Astrocyte of the cerebellum (primary cell): ENCODE measurements around the gene LETM1.

Experiments used
- DNase-seq: peaks from one replicate; pipeline ENCODE4 v3.0.0-alpha.2; 2011; ENCODE audit warnings: low read depth
- H3K4me3 ChIP-seq: 2 replicates; pipeline ENCODE4 v1.5.1; 2011; ENCODE audit warnings: mild to moderate bottlenecking, low read depth, low read length, moderate library complexity
- in situ Hi-C: cut with HindIII; loops from 2 replicates; pipeline ENCODE4 v1.10.0; 2017; ENCODE audit warnings: low sequenced_read_pairs
- TF ChIP-seq, protein P1 (sequence below): IDR thresholded peaks from 2 replicates; pipeline ENCODE4 v1.5.1; 2012; ENCODE audit warnings: low read length, low read depth, moderate library complexity, mild to moderate bottlenecking; ENCODE audit errors: missing control alignments

Gene LETM1

GRCh38 chr4:1802151-1802715 is 53.7 kb downstream of the LETM1 start:
- in situ Hi-C loops = no loop called here
- no peak for DNase-seq
- H3K4me3 ChIP-seq = no peak overlapping the region
- TF ChIP-seq, protein P1, sequence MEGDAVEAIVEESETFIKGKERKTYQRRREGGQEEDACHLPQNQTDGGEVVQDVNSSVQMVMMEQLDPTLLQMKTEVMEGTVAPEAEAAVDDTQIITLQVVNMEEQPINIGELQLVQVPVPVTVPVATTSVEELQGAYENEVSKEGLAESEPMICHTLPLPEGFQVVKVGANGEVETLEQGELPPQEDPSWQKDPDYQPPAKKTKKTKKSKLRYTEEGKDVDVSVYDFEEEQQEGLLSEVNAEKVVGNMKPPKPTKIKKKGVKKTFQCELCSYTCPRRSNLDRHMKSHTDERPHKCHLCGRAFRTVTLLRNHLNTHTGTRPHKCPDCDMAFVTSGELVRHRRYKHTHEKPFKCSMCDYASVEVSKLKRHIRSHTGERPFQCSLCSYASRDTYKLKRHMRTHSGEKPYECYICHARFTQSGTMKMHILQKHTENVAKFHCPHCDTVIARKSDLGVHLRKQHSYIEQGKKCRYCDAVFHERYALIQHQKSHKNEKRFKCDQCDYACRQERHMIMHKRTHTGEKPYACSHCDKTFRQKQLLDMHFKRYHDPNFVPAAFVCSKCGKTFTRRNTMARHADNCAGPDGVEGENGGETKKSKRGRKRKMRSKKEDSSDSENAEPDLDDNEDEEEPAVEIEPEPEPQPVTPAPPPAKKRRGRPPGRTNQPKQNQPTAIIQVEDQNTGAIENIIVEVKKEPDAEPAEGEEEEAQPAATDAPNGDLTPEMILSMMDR = no peak

DNA sequence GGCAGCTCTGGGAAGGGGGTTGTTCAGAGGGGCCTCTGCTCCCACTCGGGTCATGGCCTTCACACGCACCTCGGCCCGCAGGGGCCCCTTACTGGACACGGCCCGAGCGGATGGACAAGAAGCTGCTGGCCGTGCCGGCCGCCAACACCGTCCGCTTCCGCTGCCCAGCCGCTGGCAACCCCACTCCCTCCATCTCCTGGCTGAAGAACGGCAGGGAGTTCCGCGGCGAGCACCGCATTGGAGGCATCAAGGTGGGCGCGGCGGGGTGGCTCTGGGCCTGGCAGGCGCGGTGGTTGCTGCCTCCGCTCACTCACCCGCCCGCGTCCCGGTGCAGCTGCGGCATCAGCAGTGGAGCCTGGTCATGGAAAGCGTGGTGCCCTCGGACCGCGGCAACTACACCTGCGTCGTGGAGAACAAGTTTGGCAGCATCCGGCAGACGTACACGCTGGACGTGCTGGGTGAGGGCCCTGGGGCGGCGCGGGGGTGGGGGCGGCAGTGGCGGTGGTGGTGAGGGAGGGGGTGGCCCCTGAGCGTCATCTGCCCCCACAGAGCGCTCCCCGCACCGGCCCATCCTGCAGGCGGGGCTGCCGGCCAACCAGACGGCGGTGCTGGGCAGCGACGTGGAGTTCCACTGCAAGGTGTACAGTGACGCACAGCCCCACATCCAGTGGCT is 54.5 kb downstream of the LETM1 start:
- in situ Hi-C loops = no loop called here
- H3K4me3 ChIP-seq = no peak overlapping the region
- TF ChIP-seq, protein P1 = no peak
- no peak for DNase-seq

DNA sequence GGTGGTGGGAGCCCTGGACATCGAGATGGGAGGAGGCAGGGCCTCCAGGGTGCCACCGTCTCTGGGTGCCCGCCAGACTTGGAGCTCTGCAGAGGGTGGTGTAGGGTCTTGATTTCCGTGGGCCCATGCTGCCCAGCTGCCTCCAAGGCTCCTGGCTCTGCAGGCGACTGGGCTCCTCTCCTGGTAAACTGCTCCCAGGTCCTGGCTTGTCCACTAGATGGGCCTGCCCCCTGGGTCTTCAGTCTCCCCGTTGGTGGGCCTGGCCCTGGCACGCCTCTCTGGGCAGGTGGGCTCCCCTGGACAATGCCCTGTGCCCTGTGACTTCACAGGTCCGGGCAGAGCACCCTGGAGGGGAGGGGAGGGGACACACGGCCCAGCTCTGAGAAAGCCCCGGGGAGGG is 55.2 kb downstream of the LETM1 start:
- DNase-seq = no peak
- H3K4me3 ChIP-seq = no peak overlapping the region
- in situ Hi-C loops = no loop called here
- TF ChIP-seq, protein P1 = no peak

DNA sequence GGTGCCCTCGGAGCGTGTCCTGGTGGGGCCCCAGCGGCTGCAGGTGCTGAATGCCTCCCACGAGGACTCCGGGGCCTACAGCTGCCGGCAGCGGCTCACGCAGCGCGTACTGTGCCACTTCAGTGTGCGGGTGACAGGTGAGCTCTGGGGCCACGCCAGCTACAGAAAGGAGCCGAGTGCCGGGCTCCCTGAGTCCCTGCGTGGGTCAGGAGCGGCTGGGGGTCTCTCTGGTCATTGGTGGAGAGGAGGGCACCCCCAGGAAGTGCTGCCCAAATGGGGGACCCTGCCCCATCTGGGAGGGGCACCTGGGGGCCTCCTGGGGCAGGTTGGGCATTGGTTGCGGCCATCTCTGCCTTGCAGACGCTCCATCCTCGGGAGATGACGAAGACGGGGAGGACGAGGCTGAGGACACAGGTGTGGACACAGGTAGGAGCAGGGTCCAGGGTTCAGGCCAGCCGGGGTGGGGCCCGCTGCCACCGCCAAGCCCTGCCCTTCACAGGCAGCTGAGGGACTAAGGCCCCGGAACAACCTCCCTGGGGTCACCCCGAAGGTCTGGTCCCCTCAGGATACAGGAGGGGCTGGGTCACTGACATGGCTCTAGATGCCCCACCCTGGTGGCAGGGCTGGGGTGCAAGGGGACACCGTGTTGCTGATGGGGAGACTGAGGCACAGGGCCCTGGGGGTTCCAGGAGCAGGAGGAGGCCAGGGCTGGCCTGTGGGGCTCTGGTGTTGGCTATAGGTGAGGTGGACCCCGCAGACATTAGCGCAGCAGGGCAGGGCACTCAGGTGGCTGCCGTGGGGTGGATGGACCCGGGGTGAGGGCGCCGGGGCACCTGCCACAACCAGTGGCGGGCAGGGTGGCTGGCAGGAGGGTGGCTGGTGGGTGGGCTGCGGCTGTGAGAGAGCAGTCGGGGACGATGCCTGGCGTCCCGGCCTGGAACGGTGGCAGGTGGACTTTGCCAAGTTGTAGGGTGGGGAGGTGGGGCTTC is 56.3 kb downstream of the LETM1 start:
- no peak overlapping the region for H3K4me3 ChIP-seq
- no peak for DNase-seq
- TF ChIP-seq, protein P1 = no peak
- in situ Hi-C loops = no loop called here

DNA sequence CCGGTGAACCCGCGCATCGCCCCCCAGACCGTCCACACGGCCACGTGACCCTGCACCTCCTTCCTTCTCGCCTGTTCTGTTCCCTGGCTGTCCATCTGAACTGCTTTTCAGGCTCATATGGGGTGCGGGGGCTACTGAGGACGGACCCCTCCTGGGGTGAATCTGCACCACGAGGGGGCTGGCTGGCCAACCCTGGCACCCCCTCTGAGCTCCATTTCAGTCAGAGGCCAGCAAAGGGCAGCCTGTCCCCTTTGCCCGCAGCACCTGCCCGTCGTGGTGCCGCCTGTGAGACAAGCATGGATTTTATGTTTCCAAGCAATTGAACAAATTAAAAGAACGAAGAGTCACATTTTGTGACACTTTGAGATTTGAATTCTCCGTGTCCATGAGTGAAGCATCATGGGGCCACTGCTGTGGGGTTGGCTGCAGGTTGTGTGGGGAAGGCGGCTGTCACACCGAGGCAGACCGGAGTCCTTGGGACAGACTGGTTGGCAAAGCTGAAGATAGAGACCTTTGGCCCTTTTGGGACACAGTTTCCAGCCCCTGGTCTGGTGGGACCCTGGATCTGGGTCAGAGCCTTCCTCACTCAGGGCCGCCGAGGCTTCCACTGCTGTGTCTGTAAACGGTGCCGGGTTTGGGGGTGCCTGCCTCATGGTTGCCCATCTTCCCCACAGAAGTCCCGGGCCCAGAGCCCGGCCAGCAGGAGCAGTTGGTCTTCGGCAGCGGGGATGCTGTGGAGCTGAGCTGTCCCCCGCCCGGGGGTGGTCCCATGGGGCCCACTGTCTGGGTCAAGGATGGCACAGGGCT is 57.2 kb downstream of the LETM1 start:
- TF ChIP-seq, protein P1 = no peak
- in situ Hi-C loops = no loop called here
- H3K4me3 ChIP-seq = no peak overlapping the region
- no peak for DNase-seq
